Suprapubic skin (tissue), 4 donors: ENCODE results near the gene TMEM232.

Experiments
- POLR2A ChIP-seq, 2 donors: fragments of 450-650 bp; IDR thresholded peaks; one replicate each; pipeline ENCODE4 v1.6.1; 2017; ENCODE audit warnings: antibody characterized with exemption in 2 of 2, mild to moderate bottlenecking in 2 of 2, moderate library complexity in 2 of 2
- POLR2AphosphoS5 ChIP-seq, 3 donors: sonication (generic); formaldehyde crosslinking; IDR thresholded peaks; one replicate each; pipeline ENCODE4 v1.6.1; 2017; ENCODE audit warnings: antibody characterized with exemption in 3 of 3
- TF ChIP-seq, protein P1 (sequence below), 2 donors: fragments of 200-600 bp in 1 of 2; fragments of 450-650 bp in 1 of 2; sonication (generic) in 1 of 2; IDR thresholded peaks; one replicate each; pipeline ENCODE4 v1.5.1; 2016 to 2019; ENCODE audit warnings: antibody characterized with exemption in 2 of 2, mild to moderate bottlenecking in 1 of 2, moderate library complexity in 1 of 2

DNA sequence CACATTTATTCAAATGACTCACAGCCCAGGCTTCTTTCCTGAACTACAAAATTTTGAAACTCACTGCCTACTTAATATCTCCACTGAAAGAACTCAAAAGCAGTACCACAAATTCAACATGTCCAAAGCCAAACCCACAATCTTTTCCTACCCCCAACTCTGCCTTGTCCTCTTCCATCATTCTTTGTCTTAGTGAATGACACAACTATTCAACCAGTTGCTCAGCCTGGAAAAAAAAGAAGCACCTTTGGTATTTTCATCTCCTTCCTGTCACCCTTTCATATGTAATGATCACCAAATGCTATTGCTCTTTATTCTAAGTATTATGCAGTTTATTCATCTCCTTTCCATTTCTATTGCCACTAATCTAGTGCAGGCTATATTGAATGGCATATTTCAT, 216.3 kb downstream of the TMEM232 start:
- TF ChIP-seq, protein P1, sequence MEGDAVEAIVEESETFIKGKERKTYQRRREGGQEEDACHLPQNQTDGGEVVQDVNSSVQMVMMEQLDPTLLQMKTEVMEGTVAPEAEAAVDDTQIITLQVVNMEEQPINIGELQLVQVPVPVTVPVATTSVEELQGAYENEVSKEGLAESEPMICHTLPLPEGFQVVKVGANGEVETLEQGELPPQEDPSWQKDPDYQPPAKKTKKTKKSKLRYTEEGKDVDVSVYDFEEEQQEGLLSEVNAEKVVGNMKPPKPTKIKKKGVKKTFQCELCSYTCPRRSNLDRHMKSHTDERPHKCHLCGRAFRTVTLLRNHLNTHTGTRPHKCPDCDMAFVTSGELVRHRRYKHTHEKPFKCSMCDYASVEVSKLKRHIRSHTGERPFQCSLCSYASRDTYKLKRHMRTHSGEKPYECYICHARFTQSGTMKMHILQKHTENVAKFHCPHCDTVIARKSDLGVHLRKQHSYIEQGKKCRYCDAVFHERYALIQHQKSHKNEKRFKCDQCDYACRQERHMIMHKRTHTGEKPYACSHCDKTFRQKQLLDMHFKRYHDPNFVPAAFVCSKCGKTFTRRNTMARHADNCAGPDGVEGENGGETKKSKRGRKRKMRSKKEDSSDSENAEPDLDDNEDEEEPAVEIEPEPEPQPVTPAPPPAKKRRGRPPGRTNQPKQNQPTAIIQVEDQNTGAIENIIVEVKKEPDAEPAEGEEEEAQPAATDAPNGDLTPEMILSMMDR (IDR thresholded peaks at IDR 0.05), result no peak
- TF ChIP-seq POLR2A (IDR thresholded peaks at IDR 0.05) (no peak), POLR2AphosphoS5 (IDR thresholded peaks at IDR 0.05) (no peak)
